OCI-M2 (cell line): ENCODE data around the gene ZNF737.
"Not testable (repeated sequence)": the region's sequence is repeated elsewhere in the genome, so short reads cannot be mapped to it uniquely, and the experiment has no call there.

Source experiments
- DNase-seq: peaks from one replicate; lab custom pipeline; 2025; ENCODE audit not compliant: unreplicated experiment; lab: John Stamatoyannopoulos, UW

Gene ZNF737

DNA sequence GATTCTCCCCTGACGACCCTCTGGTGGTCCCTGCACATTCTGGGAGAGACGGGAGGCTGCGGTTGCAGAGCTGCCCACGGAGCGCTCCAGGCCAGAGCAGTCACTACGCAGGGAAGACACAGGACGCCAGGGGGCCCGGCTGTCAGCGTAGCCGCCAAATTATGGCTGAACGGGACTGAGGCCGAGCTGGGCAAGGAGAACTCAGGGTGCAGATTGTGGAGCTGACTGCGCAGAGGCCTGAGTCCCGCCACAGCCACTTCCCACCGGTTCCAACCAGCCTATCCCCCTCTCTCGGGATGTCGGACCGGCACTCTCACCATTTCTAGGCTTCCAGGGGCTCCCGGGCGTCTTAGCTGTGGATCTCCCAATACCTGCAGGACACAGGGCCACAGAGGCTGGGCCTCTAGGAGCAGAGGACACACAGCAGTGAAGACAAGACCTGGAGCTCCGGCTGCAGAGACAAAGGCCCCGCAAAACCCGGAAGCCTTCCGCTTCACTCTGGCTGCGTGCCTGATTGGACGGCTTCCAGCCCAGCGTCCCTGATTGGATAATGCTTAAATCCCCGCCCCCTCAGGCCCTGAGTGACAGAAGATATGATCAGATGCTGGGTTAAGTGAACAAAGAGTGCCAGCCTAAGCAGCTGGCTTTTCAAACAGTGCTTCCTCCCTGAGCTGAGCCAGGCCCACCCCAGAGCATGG is at the start of gene ZNF737:
Gene ZNF737 (minus strand): TSS at position 461 of the 698 bp plus-strand sequence. CDS start 141 bp downstream, at position 320.
- DNase-seq, result no peak

DNA sequence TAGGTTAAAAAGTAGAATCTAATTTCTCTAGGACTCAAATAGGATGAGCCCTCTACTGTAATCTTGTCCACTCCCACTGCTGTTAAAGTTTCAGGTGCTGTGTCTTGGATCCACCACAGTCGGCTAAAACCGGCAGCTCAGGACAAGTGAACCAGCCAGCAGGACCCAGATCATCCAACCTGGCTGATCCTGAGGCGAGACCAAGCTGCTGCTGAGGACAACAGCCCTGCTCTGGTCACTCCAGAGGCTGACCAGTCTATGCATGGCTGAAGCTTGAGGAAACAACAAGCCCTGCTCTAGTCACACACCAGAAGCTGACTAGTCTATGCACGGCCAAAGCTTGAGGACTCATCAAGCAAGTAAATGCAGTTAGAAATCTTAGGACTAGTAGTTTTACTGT is 49.4 kb upstream of the ZNF737 start:
- DNase-seq, result not testable (repeated sequence)

DNA sequence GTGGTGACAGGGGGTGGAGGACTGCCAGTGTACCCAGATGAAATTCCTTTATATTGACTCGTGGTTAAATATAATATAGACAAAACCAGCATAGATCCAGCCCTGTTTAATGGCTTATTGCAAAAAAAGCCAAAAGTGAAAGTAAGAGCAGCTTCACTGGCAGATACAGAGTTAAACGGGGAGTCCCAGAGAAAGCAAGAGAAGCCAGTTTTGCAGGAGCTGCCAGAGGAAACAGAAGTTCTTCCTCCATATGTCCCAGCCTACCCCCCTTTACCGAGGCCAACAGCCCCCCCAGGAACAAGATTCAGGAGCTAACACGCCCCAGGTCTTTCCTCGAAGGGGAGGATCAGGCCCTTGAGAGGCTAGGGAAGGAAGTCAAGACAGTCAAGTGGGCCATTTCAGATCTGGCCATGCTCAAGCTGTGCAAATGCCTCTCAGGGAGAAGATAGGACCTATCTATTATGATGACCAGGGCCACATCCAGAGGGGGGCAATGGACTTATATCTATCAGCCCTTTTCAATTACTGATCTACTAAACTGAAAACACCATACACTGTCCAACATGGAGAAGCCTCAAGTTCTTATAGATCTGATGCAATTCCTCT is 47.2 kb upstream of the ZNF737 start:
- no peak for DNase-seq

DNA sequence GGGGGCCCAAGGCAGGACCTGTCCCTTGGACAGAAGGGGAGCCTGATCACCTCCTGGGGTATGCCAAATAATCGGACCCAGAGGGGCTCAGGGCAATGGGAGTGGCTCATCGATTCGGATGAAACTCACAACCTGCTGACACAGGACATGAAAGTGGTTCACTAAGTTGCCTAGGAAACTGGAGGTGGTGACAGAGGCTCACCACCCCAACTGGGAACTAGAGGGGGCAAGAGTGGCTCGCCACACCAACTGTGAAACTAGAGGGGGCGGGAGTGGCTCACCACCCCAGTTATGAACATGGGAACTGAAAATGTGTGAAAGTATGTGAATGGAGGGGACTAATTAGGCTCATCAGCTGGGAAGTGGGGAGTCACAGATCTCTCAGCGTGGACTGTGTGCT is 46.3 kb upstream of the ZNF737 start:
- DNase-seq, result no peak

DNA sequence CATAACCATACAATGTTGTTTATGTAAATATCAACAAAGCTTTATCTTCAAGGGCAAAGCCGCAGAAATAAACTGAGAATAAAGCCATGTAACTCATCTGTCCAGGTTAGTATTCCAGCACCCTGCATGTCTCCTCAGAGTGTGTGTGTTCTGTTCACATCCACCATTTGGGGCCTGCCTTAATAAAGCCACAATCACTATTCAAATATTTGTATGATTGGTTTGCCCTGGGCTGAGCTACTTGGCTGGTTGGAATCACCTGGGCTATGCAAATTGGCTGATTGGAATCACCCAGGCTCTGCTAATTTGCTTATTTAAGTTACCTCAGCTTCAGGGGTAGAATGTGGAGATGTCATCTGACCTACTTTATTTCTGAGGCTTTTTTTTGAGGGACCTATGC is 42.4 kb upstream of the ZNF737 start:
- DNase-seq, result no peak

DNA sequence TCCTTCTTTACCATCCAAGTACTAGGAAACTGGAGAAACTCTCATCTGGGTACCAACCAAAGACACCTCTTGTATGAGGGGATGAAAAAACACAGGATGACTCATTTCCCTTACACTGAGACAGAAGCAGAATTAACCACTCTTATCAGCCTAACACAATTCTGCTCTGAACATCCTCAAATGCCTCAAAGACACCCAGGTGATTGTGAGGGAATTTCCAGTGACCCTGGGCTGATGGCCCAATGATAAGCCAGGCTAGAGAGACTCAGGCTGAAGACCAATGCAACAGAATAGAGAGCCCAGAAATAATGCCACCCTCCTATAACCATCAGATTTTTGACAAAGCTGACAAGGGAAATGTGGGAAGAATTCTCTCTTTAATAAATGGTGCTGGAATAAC is 7.0 kb downstream of the ZNF737 start:
- DNase-seq, result no peak

DNA sequence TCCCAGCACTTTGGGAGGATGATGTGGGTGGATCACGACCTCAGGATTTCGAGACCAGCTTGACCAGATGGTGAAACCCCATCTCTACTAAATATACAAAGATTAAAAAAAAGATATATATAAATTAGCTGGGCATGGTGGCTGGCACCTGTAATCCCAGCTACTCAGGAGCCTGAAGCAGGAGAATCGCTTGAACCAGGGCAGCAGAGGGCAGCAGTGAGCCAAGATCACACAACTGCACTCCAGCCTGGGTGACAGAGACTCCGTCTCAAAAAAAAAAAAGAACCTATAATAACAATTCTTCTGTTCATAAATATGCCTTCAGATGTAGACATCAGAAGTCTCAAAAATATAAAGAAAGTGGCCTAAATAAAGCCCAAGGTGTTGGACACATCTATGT is 7.6 kb downstream of the ZNF737 start:
- DNase-seq, result no peak

DNA sequence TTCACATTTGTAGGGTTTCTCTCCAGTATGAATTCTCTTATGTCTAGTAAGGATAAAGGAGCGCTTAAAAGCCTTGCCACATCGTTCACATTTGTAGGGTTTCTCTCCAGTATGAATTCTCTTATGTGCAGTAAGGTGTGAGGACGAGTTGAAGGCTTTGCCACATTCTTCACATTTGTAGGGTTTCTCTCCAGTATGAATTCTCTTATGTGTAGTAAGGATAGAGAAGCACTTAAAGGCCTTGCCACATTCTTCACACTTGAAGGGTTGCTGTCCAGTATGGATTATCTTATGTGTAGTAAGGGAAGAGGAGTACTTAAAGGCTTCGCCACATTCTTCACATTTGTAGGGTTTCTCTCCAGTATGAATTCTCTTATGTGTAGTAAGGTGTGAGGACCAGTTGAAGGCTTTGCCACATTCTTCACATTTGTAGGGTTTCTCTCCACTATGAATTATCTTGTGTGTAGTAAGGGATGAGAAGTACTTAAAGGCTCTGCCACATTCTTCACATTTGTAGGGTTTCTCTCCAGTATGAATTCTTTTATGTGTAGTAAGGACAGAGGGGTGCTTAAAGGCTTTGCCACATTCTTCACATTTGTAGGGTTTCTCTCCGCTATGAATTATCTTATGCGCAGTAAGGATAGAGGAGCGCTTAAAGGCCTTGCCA is 20.8 kb downstream of the ZNF737 start:
- DNase-seq, result not testable (repeated sequence)

DNA sequence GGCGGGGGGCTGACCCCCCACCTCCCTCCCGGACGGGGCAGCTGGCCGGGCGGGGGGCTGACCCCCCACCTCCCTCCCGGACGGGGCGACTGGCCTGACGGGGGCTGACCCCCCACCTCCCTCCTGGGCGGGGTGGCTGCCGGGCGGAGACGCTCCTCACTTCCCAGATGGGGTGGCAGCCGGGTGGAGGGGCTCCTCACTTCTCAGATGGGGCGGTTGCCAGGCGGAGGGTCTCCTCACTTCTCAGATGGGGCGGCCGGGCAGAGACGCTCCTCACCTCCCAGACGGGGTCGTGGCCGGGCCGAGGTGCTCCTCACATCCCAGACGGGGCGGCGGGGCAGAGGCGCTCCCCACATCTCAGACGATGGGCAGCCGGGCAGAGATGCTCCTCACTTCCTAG is 35.3 kb downstream of the ZNF737 start:
- DNase-seq, result not testable (repeated sequence)

DNA sequence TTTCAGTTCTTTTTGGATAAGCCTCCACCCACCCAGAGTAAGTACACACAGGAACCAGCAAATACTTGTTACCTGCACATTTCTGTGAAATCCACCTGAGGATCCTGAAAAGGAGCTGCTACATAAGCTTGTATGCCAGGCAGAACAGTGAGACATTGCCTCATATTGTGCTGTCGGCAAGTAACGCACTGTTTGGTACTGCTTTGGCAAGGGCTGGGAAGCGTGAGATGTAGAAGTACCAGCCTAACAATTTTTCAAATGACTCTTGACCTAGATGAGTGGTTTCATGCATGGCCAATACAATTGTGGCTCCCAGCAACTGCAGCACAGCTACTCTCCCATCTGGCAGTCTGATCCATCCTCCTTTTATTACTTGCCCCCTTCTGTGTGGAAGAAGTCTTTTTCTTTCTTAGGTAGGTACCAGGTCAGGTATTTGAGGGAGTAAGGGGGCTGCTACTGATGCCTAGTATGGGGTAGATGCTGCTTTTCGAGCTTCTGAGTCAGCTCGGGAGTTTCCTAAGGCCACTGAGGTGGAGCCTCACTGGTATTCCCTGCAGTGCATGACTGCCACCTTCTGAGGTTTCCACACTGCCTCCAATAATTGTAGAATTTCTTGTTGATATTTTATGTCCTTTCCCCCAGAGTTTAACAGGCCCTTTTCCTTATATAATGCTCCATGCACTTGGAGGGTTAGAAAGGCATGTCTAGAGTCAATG is 52.2 kb downstream of the ZNF737 start:
- no peak for DNase-seq

DNA sequence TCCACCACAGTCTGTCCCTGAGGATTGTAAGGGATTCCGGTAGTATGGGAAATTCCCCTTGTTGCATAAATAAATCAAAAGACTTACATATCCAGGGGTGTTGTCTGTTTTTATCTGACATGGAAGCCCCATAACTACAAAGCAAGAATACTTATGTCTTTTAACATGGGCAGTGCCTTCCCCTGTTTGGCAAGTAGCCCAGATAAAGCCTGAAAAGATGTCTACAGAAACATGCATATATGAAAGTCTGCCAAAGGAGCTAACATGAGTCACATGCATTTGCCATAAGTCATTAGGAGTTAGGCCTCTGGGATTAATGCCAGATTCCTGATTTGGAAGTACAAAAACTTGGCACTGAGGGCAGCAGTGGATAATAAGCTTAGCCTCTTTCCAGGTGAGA is 62.1 kb downstream of the ZNF737 start:
- no peak for DNase-seq
